ENCODE measurements around the gene SLC38A11.

SLC38A11 gene

GRCh38 chr2:164882276-164882675, 73.0 kb downstream of the SLC38A11 start:
- TF ChIP-seq CTCF (IDR thresholded peaks at IDR 0.05): no peak

DNA sequence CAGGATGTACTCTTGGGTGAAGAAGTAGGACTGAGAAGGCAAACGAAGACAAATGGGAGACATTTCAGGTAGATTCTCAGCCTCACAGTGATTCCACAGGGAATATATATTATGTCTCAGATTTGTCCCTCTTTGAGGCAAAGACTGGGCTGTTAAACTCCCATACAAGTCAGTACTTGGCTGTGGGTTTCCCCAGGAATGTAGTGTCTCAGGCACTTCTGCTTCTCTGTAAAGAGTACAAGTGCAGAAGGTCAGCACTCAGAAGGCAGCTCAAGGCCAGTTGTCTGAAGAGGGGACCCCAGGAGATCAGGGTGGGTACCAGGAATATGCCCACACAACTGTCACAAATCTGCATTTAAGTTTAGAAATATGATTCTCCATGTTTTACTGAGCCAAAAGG, 73.8 kb downstream of the SLC38A11 start:
- TF ChIP-seq CTCF (IDR thresholded peaks at IDR 0.05): no peak

- TF ChIP-seq CTCF (IDR thresholded peaks at IDR 0.05): no peak
Observed at GRCh38 chr2:164879901-164880535, 75.3 kb downstream of the SLC38A11 start.

- no peak for TF ChIP-seq CTCF (IDR thresholded peaks at IDR 0.05)
Observed at GRCh38 chr2:164877927-164878326, 77.4 kb downstream of the SLC38A11 start.

- TF ChIP-seq CTCF (IDR thresholded peaks at IDR 0.05): no peak
Observed at GRCh38 chr2:164877169-164877568, 78.2 kb downstream of the SLC38A11 start.

GRCh38 chr2:164875334-164876205, 79.8 kb downstream of the SLC38A11 start:
- TF ChIP-seq CTCF (IDR thresholded peaks at IDR 0.05): no peak

- TF ChIP-seq CTCF (IDR thresholded peaks at IDR 0.05): no peak
Observed at GRCh38 chr2:164873210-164873908, 82.0 kb downstream of the SLC38A11 start.
